Nephron progenitor cell (in vitro differentiated cells): ENCODE data around the gene SUCLA2.

Experiments used
- DNase-seq: peaks from one replicate; pipeline ENCODE4 v3.0.0; 2021
- H3K27ac Mint-ChIP-seq: 2 replicates; pipeline ENCODE4 v1.8.0; 2021; ENCODE audit warnings: mild to moderate bottlenecking, moderate library complexity, mixed read lengths
- H3K27me3 Mint-ChIP-seq: 2 replicates; pipeline ENCODE4 v1.8.0; 2021; ENCODE audit warnings: mild to moderate bottlenecking, low read depth, mixed read lengths; ENCODE audit not compliant: poor library complexity
- H3K36me3 Mint-ChIP-seq: 2 replicates; pipeline ENCODE4 v1.8.0; 2021; ENCODE audit warnings: low read depth, mixed read lengths
- H3K4me1 Mint-ChIP-seq: 2 replicates; pipeline ENCODE4 v1.8.0; 2021; ENCODE audit warnings: mixed read lengths
- H3K4me3 Mint-ChIP-seq: 2 replicates; pipeline ENCODE4 v1.8.0; 2021; ENCODE audit warnings: mild to moderate bottlenecking, moderate library complexity, mixed read lengths
- H3K9me3 Mint-ChIP-seq: 2 replicates; pipeline ENCODE4 v1.8.0; 2021; ENCODE audit warnings: mild to moderate bottlenecking, moderate library complexity, mixed read lengths
- CTCF ChIP-seq: fragments of 200-600 bp; sonication (generic); IDR thresholded peaks from 2 replicates; pipeline ENCODE4 v1.5.0; 2021; ENCODE audit warnings: antibody characterized with exemption

SUCLA2 gene

GRCh38 chr13:47908197-47908902 is 92.7 kb downstream of the SUCLA2 start:
- no peak for DNase-seq
- Mint-ChIP-seq H3K9me3 (peaks cover 21% of the 10 kb centered on the region), H3K27me3 (no peaks in the 10 kb centered on the region), H3K4me3 (no peak overlapping the region), H3K36me3 (peaks cover 17% of the 10 kb centered on the region), H3K27ac (no peak overlapping the region), H3K4me1 (no peaks in the 10 kb centered on the region)
- TF ChIP-seq CTCF = no peak

GRCh38 chr13:47904891-47905290 is 96.2 kb downstream of the SUCLA2 start:
- Mint-ChIP-seq H3K4me3 (no peak overlapping the region), H3K9me3 (peaks cover 11% of the 10 kb centered on the region), H3K27ac (no peak overlapping the region), H3K27me3 (no peaks in the 10 kb centered on the region), H3K36me3 (peaks cover 12% of the 10 kb centered on the region), H3K4me1 (no peaks in the 10 kb centered on the region)
- no peak for TF ChIP-seq CTCF
- no peak for DNase-seq

- DNase-seq = no peak
- H3K4me1 Mint-ChIP-seq = no peaks in the 10 kb centered on the region
- H3K27me3 Mint-ChIP-seq = no peaks in the 10 kb centered on the region
- TF ChIP-seq CTCF = no peak
- H3K36me3 Mint-ChIP-seq = peaks cover 17% of the 10 kb centered on the region
- no peak overlapping the region for H3K4me3 Mint-ChIP-seq
- peaks cover 17% of the 10 kb centered on the region for H3K9me3 Mint-ChIP-seq
- H3K27ac Mint-ChIP-seq = no peak overlapping the region
Observed at GRCh38 chr13:47904241-47904640, 96.8 kb downstream of the SUCLA2 start.

GRCh38 chr13:47903836-47904235 is 97.2 kb downstream of the SUCLA2 start:
- peaks cover 21% of the 10 kb centered on the region for H3K9me3 Mint-ChIP-seq
- H3K36me3 Mint-ChIP-seq = peaks cover 20% of the 10 kb centered on the region
- no peak overlapping the region for H3K27ac Mint-ChIP-seq
- H3K4me3 Mint-ChIP-seq = no peak overlapping the region
- DNase-seq = no peak
- no peak for TF ChIP-seq CTCF
- no peaks in the 10 kb centered on the region for H3K4me1 Mint-ChIP-seq
- H3K27me3 Mint-ChIP-seq = no peaks in the 10 kb centered on the region

- peaks cover 20% of the 10 kb centered on the region for H3K36me3 Mint-ChIP-seq
- no peak for TF ChIP-seq CTCF
Observed at GRCh38 chr13:47901441-47901840, 99.6 kb downstream of the SUCLA2 start.

GRCh38 chr13:47898080-47898479 is 103.0 kb downstream of the SUCLA2 start:
- peaks cover 3% of the 10 kb centered on the region for H3K27me3 Mint-ChIP-seq
- H3K27ac Mint-ChIP-seq = no peak overlapping the region
- TF ChIP-seq CTCF = no peak
- peaks cover 22% of the 10 kb centered on the region for H3K9me3 Mint-ChIP-seq
- no peak overlapping the region for H3K4me3 Mint-ChIP-seq
- H3K36me3 Mint-ChIP-seq = peaks cover 15% of the 10 kb centered on the region
- DNase-seq = no peak
- H3K4me1 Mint-ChIP-seq = peaks cover 5% of the 10 kb centered on the region

More at GRCh38 chr13:47901441-47901840, 99.6 kb downstream of the SUCLA2 start:
- H3K4me3 Mint-ChIP-seq = no peak overlapping the region
- H3K4me1 Mint-ChIP-seq = no peaks in the 10 kb centered on the region
- H3K9me3 Mint-ChIP-seq = peaks cover 22% of the 10 kb centered on the region
- H3K27ac Mint-ChIP-seq = no peak overlapping the region
- DNase-seq = no peak
- peaks cover 3% of the 10 kb centered on the region for H3K27me3 Mint-ChIP-seq
